Measurements from ENCODE around the gene CABLES2. TPM values are rescaled to one million over a fixed set of nuclear protein-coding genes. Genes with fewer than 3 reads are reported as not detected.

The CABLES2 gene
- total and polyA plus RNA-seq, 4 donors: 0.92 to 3.2 (median 2.0) TPM

DNA sequence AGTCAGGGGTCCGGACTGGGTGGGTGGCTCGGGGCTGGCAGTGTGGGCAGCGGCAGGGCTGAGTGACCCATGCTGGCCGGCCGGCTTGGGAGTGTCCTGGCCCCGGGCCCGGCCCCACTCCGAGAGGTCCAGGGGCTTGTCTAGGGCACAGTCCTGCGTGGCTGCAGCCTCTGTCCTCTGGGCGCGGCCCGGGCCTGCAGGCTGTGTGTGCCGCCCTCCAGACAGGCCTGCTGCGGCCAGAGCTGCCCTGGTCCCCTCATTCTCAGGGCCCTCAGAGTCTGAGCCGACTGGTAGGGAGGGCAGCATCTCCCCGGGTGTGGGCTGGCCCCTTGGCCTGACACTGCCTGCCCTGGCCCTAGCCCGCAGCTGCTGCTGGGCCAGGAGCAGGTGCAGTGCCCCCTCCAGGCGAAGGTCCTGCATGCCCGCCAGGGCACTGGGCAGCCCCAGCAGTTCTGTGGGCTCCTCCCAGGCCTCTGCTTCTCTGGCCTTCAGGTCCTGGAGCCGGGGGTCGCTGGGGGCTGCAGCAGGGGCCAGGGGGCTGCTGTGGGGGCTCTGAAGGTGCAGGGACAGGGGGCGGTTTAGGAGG lies 6.9 kb upstream of the CABLES2 start:
- no peaks in the 10 kb centered on the region for H3K36me3 ChIP-seq (ENCODE audit: control insufficient read depth in 4 of 4, insufficient read depth in 3 of 4, low read depth in 1 of 4, low read length in 3 of 4)
- DNase-seq (ENCODE audit: low spot score): no peak
- H3K27ac ChIP-seq (ENCODE audit: low read depth in 1 of 2, low read length in 2 of 2): no peak overlapping the region
- 83% methylated on average over 22 of the region's 22 CpGs for WGBS
- H3K4me3 ChIP-seq (ENCODE audit: low read depth in 1 of 3, low read length in 3 of 3): no peak overlapping the region
- no peaks in the 10 kb centered on the region for H3K27me3 ChIP-seq (ENCODE audit: control insufficient read depth in 4 of 4, insufficient read depth in 4 of 4, low read length in 3 of 4)
- H3K4me1 ChIP-seq (ENCODE audit: control insufficient read depth in 4 of 4, insufficient read depth in 4 of 4, low read length in 3 of 4): peaks cover 0 to 13% (median 2%) of the 10 kb centered on the region in 4 donors
- H3K9me3 ChIP-seq (ENCODE audit: control insufficient read depth in 4 of 4, low read length in 3 of 4): no peaks in the 10 kb centered on the region
- no peak overlapping the region for H3K9ac ChIP-seq (ENCODE audit: low read depth in 1 of 2, low read length in 2 of 2)
- no peak for TF ChIP-seq SP1 (IDR thresholded peaks at IDR 0.05)
- no peak for TF ChIP-seq REST (IDR thresholded peaks at IDR 0.05)
- TF ChIP-seq TAF1 (conservative IDR thresholded peaks at IDR 0.05): no peak
- TF ChIP-seq YY1 (IDR thresholded peaks at IDR 0.05): no peak
- no peak for TF ChIP-seq CTCF (IDR thresholded peaks at IDR 0.05; ENCODE audit: low read depth, low read length, missing input control)
- TF ChIP-seq FOXA2 (IDR thresholded peaks at IDR 0.05): no peak
- no peak for TF ChIP-seq FOXA1 (IDR thresholded peaks at IDR 0.05)
- no peak for TF ChIP-seq ATF3 (IDR thresholded peaks at IDR 0.05)
- no peak for TF ChIP-seq RXRA (IDR thresholded peaks at IDR 0.05)
- no peak for TF ChIP-seq EGR1 (IDR thresholded peaks at IDR 0.05; ENCODE audit: low read depth in 2 of 2)

GRCh38 chr20:62413025-62413570 lies 6.0 kb upstream of the CABLES2 start:
- H3K27me3 ChIP-seq (ENCODE audit: control insufficient read depth in 4 of 4, insufficient read depth in 4 of 4, low read length in 3 of 4): no peaks in the 10 kb centered on the region
- no peaks in the 10 kb centered on the region for H3K36me3 ChIP-seq (ENCODE audit: control insufficient read depth in 4 of 4, insufficient read depth in 3 of 4, low read depth in 1 of 4, low read length in 3 of 4)
- TF ChIP-seq, protein P1, sequence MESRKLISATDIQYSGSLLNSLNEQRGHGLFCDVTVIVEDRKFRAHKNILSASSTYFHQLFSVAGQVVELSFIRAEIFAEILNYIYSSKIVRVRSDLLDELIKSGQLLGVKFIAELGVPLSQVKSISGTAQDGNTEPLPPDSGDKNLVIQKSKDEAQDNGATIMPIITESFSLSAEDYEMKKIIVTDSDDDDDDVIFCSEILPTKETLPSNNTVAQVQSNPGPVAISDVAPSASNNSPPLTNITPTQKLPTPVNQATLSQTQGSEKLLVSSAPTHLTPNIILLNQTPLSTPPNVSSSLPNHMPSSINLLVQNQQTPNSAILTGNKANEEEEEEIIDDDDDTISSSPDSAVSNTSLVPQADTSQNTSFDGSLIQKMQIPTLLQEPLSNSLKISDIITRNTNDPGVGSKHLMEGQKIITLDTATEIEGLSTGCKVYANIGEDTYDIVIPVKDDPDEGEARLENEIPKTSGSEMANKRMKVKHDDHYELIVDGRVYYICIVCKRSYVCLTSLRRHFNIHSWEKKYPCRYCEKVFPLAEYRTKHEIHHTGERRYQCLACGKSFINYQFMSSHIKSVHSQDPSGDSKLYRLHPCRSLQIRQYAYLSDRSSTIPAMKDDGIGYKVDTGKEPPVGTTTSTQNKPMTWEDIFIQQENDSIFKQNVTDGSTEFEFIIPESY (IDR thresholded peaks at IDR 0.05): no peak
- TF ChIP-seq YY1 (IDR thresholded peaks at IDR 0.05) (no peak), REST (IDR thresholded peaks at IDR 0.05) (no peak), NR2F2 (IDR thresholded peaks at IDR 0.05) (no peak), TAF1 (conservative IDR thresholded peaks at IDR 0.05) (no peak), GABPA (IDR thresholded peaks at IDR 0.05 in 1 of 2, conservative IDR thresholded peaks at IDR 0.05 in 1 of 2) (no peak), SP1 (IDR thresholded peaks at IDR 0.05) (no peak), HNF4A (conservative IDR thresholded peaks at IDR 0.05) (no peak), EGR1 (IDR thresholded peaks at IDR 0.05; ENCODE audit: low read depth in 2 of 2) (no peak), FOXA2 (IDR thresholded peaks at IDR 0.05) (no peak), HNF4G (IDR thresholded peaks at IDR 0.05) (no peak)
- H3K9me3 ChIP-seq (ENCODE audit: control insufficient read depth in 4 of 4, low read length in 3 of 4): no peaks in the 10 kb centered on the region
- no peak overlapping the region for H3K4me3 ChIP-seq (ENCODE audit: low read depth in 1 of 3, low read length in 3 of 3)
- H3K4me1 ChIP-seq (ENCODE audit: control insufficient read depth in 4 of 4, insufficient read depth in 4 of 4, low read length in 3 of 4): peaks cover 0 to 13% (median 2%) of the 10 kb centered on the region in 4 donors
- H3K27ac ChIP-seq (ENCODE audit: low read depth in 1 of 2, low read length in 2 of 2): no peak overlapping the region
- WGBS: 80% methylated on average over 11 of the region's 11 CpGs
- DNase-seq (ENCODE audit: low spot score): no peak
- H3K9ac ChIP-seq (ENCODE audit: low read depth in 1 of 2, low read length in 2 of 2): no peak overlapping the region

All from liver (tissue), 9 donors.